Measurements from ENCODE around the gene KERA.

The KERA gene

DNA sequence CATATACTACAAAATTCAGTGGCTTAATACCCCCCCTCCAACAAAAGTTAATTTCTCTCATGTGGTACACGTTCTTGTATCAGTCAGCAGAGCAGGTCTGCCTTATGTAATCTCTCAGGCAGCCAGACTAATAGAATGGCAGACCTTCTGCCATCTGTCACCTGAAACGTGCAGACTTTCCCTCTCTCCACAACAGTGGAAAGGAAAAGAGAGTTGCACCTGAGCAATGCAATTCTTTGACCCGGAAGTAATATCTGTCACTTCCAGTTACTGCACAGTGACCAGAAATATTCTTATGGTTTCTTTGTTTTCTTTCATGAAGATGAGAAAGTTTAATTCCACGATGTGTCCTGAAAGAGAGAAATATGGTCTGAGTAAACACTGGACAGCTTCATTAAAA is 14.4 kb downstream of the KERA start:
- TF ChIP-seq, protein P1, sequence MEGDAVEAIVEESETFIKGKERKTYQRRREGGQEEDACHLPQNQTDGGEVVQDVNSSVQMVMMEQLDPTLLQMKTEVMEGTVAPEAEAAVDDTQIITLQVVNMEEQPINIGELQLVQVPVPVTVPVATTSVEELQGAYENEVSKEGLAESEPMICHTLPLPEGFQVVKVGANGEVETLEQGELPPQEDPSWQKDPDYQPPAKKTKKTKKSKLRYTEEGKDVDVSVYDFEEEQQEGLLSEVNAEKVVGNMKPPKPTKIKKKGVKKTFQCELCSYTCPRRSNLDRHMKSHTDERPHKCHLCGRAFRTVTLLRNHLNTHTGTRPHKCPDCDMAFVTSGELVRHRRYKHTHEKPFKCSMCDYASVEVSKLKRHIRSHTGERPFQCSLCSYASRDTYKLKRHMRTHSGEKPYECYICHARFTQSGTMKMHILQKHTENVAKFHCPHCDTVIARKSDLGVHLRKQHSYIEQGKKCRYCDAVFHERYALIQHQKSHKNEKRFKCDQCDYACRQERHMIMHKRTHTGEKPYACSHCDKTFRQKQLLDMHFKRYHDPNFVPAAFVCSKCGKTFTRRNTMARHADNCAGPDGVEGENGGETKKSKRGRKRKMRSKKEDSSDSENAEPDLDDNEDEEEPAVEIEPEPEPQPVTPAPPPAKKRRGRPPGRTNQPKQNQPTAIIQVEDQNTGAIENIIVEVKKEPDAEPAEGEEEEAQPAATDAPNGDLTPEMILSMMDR (conservative IDR thresholded peaks at IDR 0.05; ENCODE audit: low read length), result no peak
- DNase-seq (ENCODE audit: low read depth), result no peak

DNA sequence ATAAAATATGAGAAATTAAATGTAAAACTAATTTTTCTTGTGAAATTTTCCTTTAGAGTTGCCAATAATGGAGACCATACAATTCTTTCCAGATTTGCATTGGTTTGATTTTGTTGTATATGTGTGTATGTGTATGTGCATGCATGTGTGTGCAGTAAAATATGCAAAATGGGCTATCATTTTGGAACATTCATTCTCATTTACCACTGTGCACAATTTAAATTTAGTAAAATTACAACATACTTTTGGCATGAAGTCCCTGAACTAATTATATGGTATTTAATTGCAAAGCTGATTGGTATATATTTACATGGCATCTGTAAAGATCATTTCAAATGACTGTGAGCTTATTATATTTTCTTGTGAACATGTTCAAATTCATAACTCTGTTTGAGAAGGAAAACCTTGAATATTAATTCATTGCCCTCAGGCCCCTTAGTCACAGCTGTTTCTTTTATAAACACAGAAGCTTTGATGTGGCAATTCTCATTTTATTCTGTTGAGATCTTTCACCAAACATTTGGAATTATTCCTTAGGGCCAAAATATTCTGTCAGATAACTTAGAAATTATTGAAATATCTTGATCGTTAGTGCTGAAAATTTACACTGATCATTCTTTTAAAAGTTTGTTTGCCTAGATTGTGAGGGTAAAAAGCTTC is 17.6 kb downstream of the KERA start:
- TF ChIP-seq, protein P1 (conservative IDR thresholded peaks at IDR 0.05; ENCODE audit: low read length), result no peak
- peak; percentile 42 for DNase-seq (ENCODE audit: low read depth)
- H3K4me3 ChIP-seq (ENCODE audit: low read length), result no peak overlapping the region

More for the DNA sequence above, 14.4 kb downstream of the KERA start:
- H3K4me3 ChIP-seq (ENCODE audit: low read length), result no peak overlapping the region

DNA sequence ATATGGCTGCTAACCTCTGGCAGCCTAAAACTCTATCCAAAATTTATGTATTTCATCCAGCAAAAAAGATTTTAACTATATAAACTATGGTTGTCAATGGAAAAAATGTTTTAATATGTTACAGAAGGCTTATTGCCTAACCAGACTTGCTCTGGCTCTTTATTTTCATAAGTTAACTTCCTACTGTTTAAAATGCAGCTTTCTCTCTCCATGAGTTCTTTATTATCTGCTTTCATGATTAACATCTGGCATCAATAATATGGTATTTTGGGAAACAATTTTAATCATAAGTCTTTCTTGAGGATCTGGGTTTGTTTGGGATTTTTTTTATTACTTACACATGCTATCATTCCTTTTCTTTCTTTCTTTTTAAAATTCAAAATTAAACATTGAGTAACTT is 20.5 kb downstream of the KERA start:
- no peak overlapping the region for H3K4me3 ChIP-seq (ENCODE audit: low read length)
- DNase-seq (ENCODE audit: low read depth), result peak; percentile 88
- TF ChIP-seq, protein P1 (conservative IDR thresholded peaks at IDR 0.05; ENCODE audit: low read length), result no peak

DNA sequence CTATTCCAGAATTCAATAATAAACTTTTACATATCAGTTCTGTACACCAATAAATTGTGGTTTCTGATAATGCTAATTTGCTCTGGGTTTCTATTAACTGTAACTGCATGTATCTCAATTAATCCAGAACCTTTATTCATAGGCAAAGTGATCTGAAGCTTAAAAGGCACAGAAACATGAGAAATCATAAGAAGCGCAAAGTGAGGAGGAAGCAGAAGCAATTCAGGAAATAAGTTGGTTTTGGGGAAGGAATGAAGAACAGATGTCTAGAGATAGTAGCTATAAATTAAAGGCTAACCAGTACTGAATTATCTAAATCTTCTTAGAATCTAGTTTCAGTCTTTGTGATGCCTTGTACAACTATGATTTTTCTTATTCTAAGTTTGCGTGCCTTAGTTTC is 24.6 kb downstream of the KERA start:
- TF ChIP-seq, protein P1 (conservative IDR thresholded peaks at IDR 0.05; ENCODE audit: low read length), result no peak
- no peak for DNase-seq (ENCODE audit: low read depth)
- H3K4me3 ChIP-seq (ENCODE audit: low read length), result no peak overlapping the region

DNA sequence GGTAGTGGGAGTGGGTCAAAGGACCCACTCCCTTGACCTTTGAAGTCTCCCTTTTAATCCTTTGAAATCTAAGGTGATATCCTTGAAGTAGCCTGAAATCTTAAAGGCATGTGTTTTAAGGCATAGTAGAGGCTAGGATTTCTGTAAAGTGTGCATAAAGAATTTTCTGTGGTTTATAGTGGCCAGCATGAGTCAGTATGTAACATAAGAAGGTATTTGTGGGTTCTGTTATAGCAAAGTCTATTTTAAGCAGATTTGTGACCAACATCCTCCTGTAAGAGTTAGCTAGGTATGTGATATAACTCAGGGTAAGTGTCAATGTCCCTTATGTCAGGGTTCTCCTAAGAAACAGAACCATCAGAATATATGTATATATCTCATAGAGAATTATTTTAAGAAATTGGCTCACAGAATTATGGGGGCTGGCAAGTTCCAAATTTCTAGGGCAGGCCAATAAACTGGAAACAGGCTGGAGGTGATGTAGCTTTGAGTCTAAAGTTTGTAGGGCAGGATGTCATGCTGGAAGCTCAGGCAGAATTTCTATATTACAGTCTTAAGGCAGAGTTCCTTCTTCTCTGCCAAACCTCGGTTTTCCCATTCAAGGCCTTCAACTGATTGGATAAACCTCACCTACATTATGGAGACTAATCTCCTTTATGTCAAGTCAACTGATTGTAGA is 34.4 kb downstream of the KERA start:
- H3K4me3 ChIP-seq (ENCODE audit: low read length), result no peak overlapping the region
- DNase-seq (ENCODE audit: low read depth), result peak; percentile 79
- TF ChIP-seq, protein P1 (conservative IDR thresholded peaks at IDR 0.05; ENCODE audit: low read length), result no peak

DNA sequence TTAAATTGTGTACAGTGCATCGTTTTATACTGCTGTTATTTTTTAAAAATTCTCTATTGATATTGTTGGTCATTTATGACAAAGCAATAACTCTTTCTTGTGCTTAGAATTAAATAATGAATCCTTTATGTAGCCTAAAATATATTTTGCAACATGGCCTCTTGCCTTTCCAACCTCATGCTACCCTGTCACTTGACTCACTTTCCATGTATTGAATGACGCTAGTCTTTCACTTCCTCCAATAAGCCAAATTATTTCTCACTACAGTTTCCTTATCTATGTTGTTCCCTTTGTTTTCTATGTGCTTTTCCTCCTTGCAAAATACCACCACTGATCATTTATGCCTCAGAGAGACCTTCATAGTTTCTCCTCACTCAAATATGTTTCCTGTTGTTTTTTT is 36.7 kb downstream of the KERA start:
- H3K4me3 ChIP-seq (ENCODE audit: low read length), result no peak overlapping the region
- no peak for DNase-seq (ENCODE audit: low read depth)
- TF ChIP-seq, protein P1 (conservative IDR thresholded peaks at IDR 0.05; ENCODE audit: low read length), result no peak

DNA sequence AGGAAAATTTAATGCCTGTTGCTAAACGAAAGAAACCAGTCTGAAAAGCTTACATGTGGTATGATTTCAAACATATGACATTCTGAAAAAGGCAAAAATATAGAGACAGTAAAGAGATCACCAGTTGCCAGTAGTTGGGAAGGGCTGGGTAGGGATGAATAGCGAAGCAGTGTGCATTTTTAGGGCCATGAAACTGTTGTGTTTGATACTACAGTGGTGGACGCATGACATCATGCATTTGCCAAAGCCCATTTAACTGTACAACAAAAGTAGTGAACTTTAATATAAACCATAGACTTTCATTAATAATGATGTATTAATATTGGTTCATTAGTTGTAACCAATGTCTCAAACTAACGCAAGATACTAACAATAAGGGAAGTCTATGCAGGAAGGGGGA is 38.4 kb downstream of the KERA start:
- no peak overlapping the region for H3K4me3 ChIP-seq (ENCODE audit: low read length)
- no peak for DNase-seq (ENCODE audit: low read depth)
- TF ChIP-seq, protein P1 (conservative IDR thresholded peaks at IDR 0.05; ENCODE audit: low read length), result no peak
